Esophagus muscularis mucosa (tissue), 3 donors: ENCODE measurements around the gene ATXN1L.

Source experiments
- POLR2A ChIP-seq: fragments of 450-650 bp; IDR thresholded peaks from one replicate; pipeline ENCODE4 v1.6.1; 2017; ENCODE audit warnings: antibody characterized with exemption, moderate library complexity, mild to moderate bottlenecking, low read depth
- POLR2AphosphoS5 ChIP-seq, 2 donors: sonication (generic); formaldehyde crosslinking; IDR thresholded peaks; one replicate each; pipeline ENCODE4 v1.6.1; 2017; ENCODE audit warnings: antibody characterized with exemption in 2 of 2
- TF ChIP-seq, protein P1 (sequence below), 3 experiments: fragments of 200-600 bp in 2 of 3; fragments of 450-650 bp in 1 of 3; sonication (generic) in 2 of 3; IDR thresholded peaks; one replicate each; pipeline ENCODE4 v1.5.1; 2017 to 2019; ENCODE audit warnings: antibody characterized with exemption in 3 of 3, mild to moderate bottlenecking in 2 of 3, moderate library complexity in 1 of 3

DNA sequence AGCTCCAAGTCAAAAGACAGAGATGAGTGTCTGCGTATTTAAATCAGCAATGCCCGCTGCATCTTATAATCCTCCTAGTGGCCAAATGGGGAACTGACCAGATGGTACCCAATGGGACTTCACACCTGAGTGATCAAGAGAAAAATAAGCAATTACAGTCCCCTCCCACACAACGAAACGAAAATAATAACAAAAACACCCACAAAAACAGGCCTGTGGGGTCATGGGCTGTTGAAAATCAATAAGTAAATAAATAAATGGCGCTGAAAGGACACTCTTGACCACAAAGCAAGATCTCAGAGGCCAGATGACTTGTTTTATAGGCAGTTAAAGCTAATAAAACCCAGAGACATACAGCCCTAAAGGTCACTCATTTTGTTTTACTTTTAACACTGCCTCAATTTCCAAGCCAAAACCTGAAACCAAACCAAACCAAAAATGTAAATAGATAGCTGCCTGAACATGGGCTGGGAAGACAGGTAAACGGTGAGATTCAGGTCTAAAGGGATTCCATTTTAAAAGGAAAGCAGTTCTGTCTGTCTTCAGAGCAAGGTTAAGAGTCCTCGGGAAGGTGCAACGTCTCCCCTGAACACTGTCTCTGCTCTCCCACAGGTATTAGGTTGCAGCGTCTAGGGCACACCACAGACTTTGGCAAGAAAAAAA is 36.9 kb downstream of the ATXN1L start:
- TF ChIP-seq, protein P1, sequence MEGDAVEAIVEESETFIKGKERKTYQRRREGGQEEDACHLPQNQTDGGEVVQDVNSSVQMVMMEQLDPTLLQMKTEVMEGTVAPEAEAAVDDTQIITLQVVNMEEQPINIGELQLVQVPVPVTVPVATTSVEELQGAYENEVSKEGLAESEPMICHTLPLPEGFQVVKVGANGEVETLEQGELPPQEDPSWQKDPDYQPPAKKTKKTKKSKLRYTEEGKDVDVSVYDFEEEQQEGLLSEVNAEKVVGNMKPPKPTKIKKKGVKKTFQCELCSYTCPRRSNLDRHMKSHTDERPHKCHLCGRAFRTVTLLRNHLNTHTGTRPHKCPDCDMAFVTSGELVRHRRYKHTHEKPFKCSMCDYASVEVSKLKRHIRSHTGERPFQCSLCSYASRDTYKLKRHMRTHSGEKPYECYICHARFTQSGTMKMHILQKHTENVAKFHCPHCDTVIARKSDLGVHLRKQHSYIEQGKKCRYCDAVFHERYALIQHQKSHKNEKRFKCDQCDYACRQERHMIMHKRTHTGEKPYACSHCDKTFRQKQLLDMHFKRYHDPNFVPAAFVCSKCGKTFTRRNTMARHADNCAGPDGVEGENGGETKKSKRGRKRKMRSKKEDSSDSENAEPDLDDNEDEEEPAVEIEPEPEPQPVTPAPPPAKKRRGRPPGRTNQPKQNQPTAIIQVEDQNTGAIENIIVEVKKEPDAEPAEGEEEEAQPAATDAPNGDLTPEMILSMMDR (IDR thresholded peaks at IDR 0.05), result peak; percentile 88 to 96 (median 91)
- TF ChIP-seq POLR2AphosphoS5 (IDR thresholded peaks at IDR 0.05) (no peak), POLR2A (no peak)
